ENCODE results near the gene TSPAN5.
"Not testable (repeated sequence)": the region's sequence is repeated elsewhere in the genome, so short reads cannot be mapped to it uniquely, and the experiment has no call there.

Gene TSPAN5

GRCh38 chr4:98658287-98659105 is at the start of gene TSPAN5:
Gene TSPAN5 (minus strand): TSS chr4:98658611.
- no peak for DNase-seq (ENCODE audit: low read depth, low spot score)

GRCh38 chr4:98706935-98707334 is 48.5 kb upstream of the TSPAN5 start:
- DNase-seq (ENCODE audit: low read depth, low spot score) = no peak

GRCh38 chr4:98706200-98706813 is 47.9 kb upstream of the TSPAN5 start:
- no peak for DNase-seq (ENCODE audit: low read depth, low spot score)

- DNase-seq (ENCODE audit: low read depth, low spot score) = not testable (repeated sequence)
These were observed 47.2 kb upstream of the TSPAN5 start for GRCh38 chr4:98705586-98705985.

- DNase-seq (ENCODE audit: low read depth, low spot score) = no peak
These were observed 42.2 kb upstream of the TSPAN5 start for GRCh38 chr4:98700656-98701055.

GRCh38 chr4:98694076-98694475 is 35.7 kb upstream of the TSPAN5 start:
- DNase-seq (ENCODE audit: low read depth, low spot score) = no peak

- DNase-seq (ENCODE audit: low read depth, low spot score) = no peak
These were observed 34.0 kb upstream of the TSPAN5 start for GRCh38 chr4:98692411-98692810.

GRCh38 chr4:98691588-98691987 is 33.2 kb upstream of the TSPAN5 start:
- no peak for DNase-seq (ENCODE audit: low read depth, low spot score)

- DNase-seq (ENCODE audit: low read depth, low spot score) = no peak
These were observed 31.2 kb upstream of the TSPAN5 start for GRCh38 chr4:98689507-98690174.

- no peak for DNase-seq (ENCODE audit: low read depth, low spot score)
These were observed 30.2 kb upstream of the TSPAN5 start for GRCh38 chr4:98688411-98689290.

GRCh38 chr4:98687876-98688275 is 29.5 kb upstream of the TSPAN5 start:
- no peak for DNase-seq (ENCODE audit: low read depth, low spot score)

- no peak for DNase-seq (ENCODE audit: low read depth, low spot score)
These were observed 28.4 kb upstream of the TSPAN5 start for GRCh38 chr4:98686847-98687246.

GRCh38 chr4:98686043-98686707 is 27.8 kb upstream of the TSPAN5 start:
- DNase-seq (ENCODE audit: low read depth, low spot score) = no peak

- DNase-seq (ENCODE audit: low read depth, low spot score) = no peak
These were observed 27.0 kb upstream of the TSPAN5 start for GRCh38 chr4:98685225-98686042.

GRCh38 chr4:98682719-98683118 is 24.3 kb upstream of the TSPAN5 start:
- no peak for DNase-seq (ENCODE audit: low read depth, low spot score)

- DNase-seq (ENCODE audit: low read depth, low spot score) = no peak
These were observed 22.4 kb upstream of the TSPAN5 start for GRCh38 chr4:98680806-98681205.

GRCh38 chr4:98679738-98680137 is 21.3 kb upstream of the TSPAN5 start:
- no peak for DNase-seq (ENCODE audit: low read depth, low spot score)

- no peak for DNase-seq (ENCODE audit: low read depth, low spot score)
These were observed 19.4 kb upstream of the TSPAN5 start for GRCh38 chr4:98677799-98678198.

GRCh38 chr4:98674404-98675173 is 16.2 kb upstream of the TSPAN5 start:
- DNase-seq (ENCODE audit: low read depth, low spot score) = no peak

- no peak for DNase-seq (ENCODE audit: low read depth, low spot score)
These were observed 15.6 kb upstream of the TSPAN5 start for GRCh38 chr4:98673978-98674377.
